Hepatocyte (in vitro differentiated cells): ENCODE results near the gene RASIP1. TPM values are rescaled to one million over a fixed set of nuclear protein-coding genes. Genes with fewer than 3 reads are reported as not detected.

Source experiments
- DNase-seq: peaks from one replicate; pipeline ENCODE4 v3.0.0-alpha.2; 2016; ENCODE audit warnings: low spot score
- H2AFZ ChIP-seq: fragments of 200-600 bp; sonication (generic); 2 replicates; pipeline ENCODE4 v1.6.0; 2016; ENCODE audit warnings: antibody characterized with exemption, mild to moderate bottlenecking
- H3K27ac ChIP-seq: fragments of 200-600 bp; sonication (generic); 2 replicates; pipeline ENCODE4 v1.5.1; 2016; ENCODE audit warnings: mild to moderate bottlenecking
- H3K27me3 ChIP-seq: fragments of 200-600 bp; sonication (generic); 2 replicates; pipeline ENCODE4 v1.6.1; 2016
- H3K36me3 ChIP-seq: fragments of 200-600 bp; sonication (generic); replicated peaks from 2 replicates; pipeline ENCODE4 v1.5.1; 2016; ENCODE audit warnings: low read depth; ENCODE audit not compliant: insufficient read depth
- H3K4me1 ChIP-seq: fragments of 200-600 bp; sonication (generic); 2 replicates; pipeline ENCODE4 v1.5.1; 2016; ENCODE audit warnings: mild to moderate bottlenecking, moderate library complexity; ENCODE audit not compliant: insufficient read depth
- H3K4me2 ChIP-seq: fragments of 200-600 bp; sonication (generic); 2 replicates; pipeline ENCODE4 v1.6.0; 2016
- H3K4me3 ChIP-seq: fragments of 200-600 bp; sonication (generic); 2 replicates; pipeline ENCODE4 v1.5.1; 2016; ENCODE audit warnings: mild to moderate bottlenecking
- H3K79me2 ChIP-seq: fragments of 200-600 bp; sonication (generic); 2 replicates; pipeline ENCODE4 v1.6.0; 2017; ENCODE audit warnings: mild to moderate bottlenecking
- H3K9me2 ChIP-seq: fragments of 200-600 bp; sonication (generic); replicated peaks from 2 replicates; pipeline ENCODE4 v1.6.0; 2017; ENCODE audit warnings: mild to moderate bottlenecking; ENCODE audit not compliant: insufficient read depth
- H3K9me3 ChIP-seq: fragments of 200-600 bp; sonication (generic); 2 replicates; pipeline ENCODE4 v1.5.1; 2016; ENCODE audit warnings: low read depth, mild to moderate bottlenecking
- H4K20me1 ChIP-seq: fragments of 200-600 bp; sonication (generic); 2 replicates; pipeline ENCODE4 v1.6.0; 2016; ENCODE audit warnings: mild to moderate bottlenecking; ENCODE audit not compliant: insufficient read depth, poor library complexity, severe bottlenecking
- CTCF ChIP-seq: fragments of 200-600 bp; sonication (generic); IDR thresholded peaks from 2 replicates; pipeline ENCODE4 v1.5.1; 2016; ENCODE audit warnings: antibody characterized with exemption, mild to moderate bottlenecking; ENCODE audit not compliant: poor library complexity
- EZH2 ChIP-seq: fragments of 200-600 bp; sonication (generic); IDR thresholded peaks from 2 replicates; pipeline ENCODE4 v1.6.1; 2016; ENCODE audit warnings: antibody characterized with exemption, mild to moderate bottlenecking, borderline replicate concordance
- EZH2phosphoT487 ChIP-seq: fragments of 200-600 bp; sonication (generic); IDR thresholded peaks from one replicate; pipeline ENCODE4 v1.6.1; 2018; ENCODE audit warnings: antibody characterized with exemption, mild to moderate bottlenecking, low read depth, moderate library complexity; ENCODE audit not compliant: unreplicated experiment, severe bottlenecking
- WGBS: methylation state at CpG from one replicate; pipeline ENCODE4 v1.1.6; 2016; ENCODE audit warnings: low lambda C conversion rate; ENCODE audit errors: missing lambda C conversion rate; 5-methylcytosine and 5-hydroxymethylcytosine counted together
- polyA plus RNA-seq: library from polyadenylated mRNA; unstranded; fragments of >200 nt; fragmentation: Nextera tagmentation; extraction: Ambion mirVana; gene quantifications from 2 replicates; pipeline ENCODE4 v1.2.1, GENCODE V29; 2016
- total RNA-seq: library from RNA; depleted of rRNA; stranded (reverse); fragments of >200 nt; gene quantifications from 2 replicates; pipeline ENCODE4 v1.2.3, GENCODE V29; 2014

Gene RASIP1
- total and polyA plus RNA-seq, 2 experiments from 2014 or later = 1.1 to 1.9 TPM

- Histone ChIP-seq H3K27ac (peak overlapping the region; percentile 87), H3K9me3 (no peaks in the 10 kb centered on the region), H3K36me3 (no peaks in the 10 kb centered on the region), H3K27me3 (no peaks in the 10 kb centered on the region), H3K4me1 (no peaks in the 10 kb centered on the region), H3K79me2 (no peaks in the 10 kb centered on the region), H3K4me3 (no peak overlapping the region), H3K9me2 (no peaks in the 10 kb centered on the region), H3K4me2 (no peak overlapping the region), H2AFZ (no peak overlapping the region), H4K20me1 (no peaks in the 10 kb centered on the region)
- 69% methylated on average over 11 of the region's 11 CpGs for WGBS
- TF ChIP-seq EZH2phosphoT487 (no peak), CTCF (no peak), EZH2 (no peak)
- peak; percentile 73 for DNase-seq
Observed at GRCh38 chr19:48724796-48725753, 15.3 kb downstream of the RASIP1 start.

DNA sequence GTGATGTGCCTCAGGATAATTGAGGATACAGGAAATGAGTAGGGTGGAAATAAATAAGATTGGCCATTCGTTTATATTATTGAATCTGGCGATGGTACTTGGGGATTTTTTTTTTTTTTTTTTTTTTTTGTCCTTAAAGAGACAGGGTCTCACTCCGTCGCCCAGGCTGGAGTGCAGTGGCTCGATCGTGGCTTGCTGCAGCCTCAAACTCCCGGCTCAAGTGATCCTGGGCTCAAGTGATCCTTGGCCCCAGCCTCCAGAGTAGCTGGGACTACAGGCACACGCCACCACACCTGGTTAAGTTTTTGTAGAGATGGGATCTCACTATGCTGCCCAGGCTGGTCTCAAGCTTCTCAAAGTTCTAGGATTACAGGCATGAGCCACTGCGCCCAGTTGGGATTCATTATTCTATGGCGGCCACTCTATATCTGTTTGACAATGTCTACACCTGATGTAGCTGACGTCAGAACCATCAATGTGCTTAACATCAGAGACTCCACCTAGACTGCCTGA, 18.2 kb downstream of the RASIP1 start:
- DNase-seq = no peak
- Histone ChIP-seq H2AFZ (no peak overlapping the region), H3K36me3 (no peaks in the 10 kb centered on the region), H3K4me1 (peaks cover 4% of the 10 kb centered on the region), H3K27me3 (no peaks in the 10 kb centered on the region), H3K79me2 (no peaks in the 10 kb centered on the region), H3K9me2 (no peaks in the 10 kb centered on the region), H4K20me1 (no peaks in the 10 kb centered on the region), H3K4me3 (no peak overlapping the region), H3K9me3 (no peaks in the 10 kb centered on the region), H3K4me2 (no peak overlapping the region), H3K27ac (no peak overlapping the region)
- WGBS = 91% methylated on average over 11 of the region's 11 CpGs
- TF ChIP-seq EZH2phosphoT487 = no peak
- no peak for TF ChIP-seq EZH2

GRCh38 chr19:48720613-48721296, 19.7 kb downstream of the RASIP1 start:
- peak; percentile 99 for DNase-seq
- Histone ChIP-seq H3K9me3 (no peaks in the 10 kb centered on the region), H3K36me3 (no peaks in the 10 kb centered on the region), H3K4me1 (peaks cover 10% of the 10 kb centered on the region), H3K27ac (peak overlapping the region; percentile 83), H4K20me1 (no peaks in the 10 kb centered on the region), H2AFZ (peak overlapping the region; percentile 46), H3K4me2 (peak overlapping the region; percentile 68), H3K27me3 (no peaks in the 10 kb centered on the region), H3K4me3 (peak overlapping the region; percentile 52), H3K9me2 (no peaks in the 10 kb centered on the region), H3K79me2 (peaks cover under 1% of the 10 kb centered on the region)
- no peak for TF ChIP-seq EZH2
- TF ChIP-seq EZH2phosphoT487 = no peak
- no peak for TF ChIP-seq CTCF
- WGBS = 2% methylated on average over 42 of the region's 42 CpGs
